A549 (cell line): Measurements from ENCODE around the gene KEAP1. TPM values are rescaled to one million over a fixed set of nuclear protein-coding genes. Genes with fewer than 3 reads are reported as not detected.

ENCODE experiments used
- ATAC-seq, 2 experiments: fragments of 200-7000 bp in 1 of 2; fragments of >200 bp in 1 of 2; cut with Nextera tagmentation in 1 of 2; cut with Tn5 transposase in 1 of 2; 3 replicates each; pipeline versions ENCODE4 v1.8.0 to v1.9.1; 2018 to 2020; ENCODE audit warnings: mild to moderate bottlenecking in 1 of 2, moderate library complexity in 1 of 2
- CTCF ChIA-PET: fragments of 300-600 bp; sonication (Branson Sonifier 250); formaldehyde crosslinking; extraction: SDS; loops from one replicate; lab custom pipeline; 2021; ENCODE audit warnings: antibody characterized with exemption, inconsistent platforms; lab: Yijun Ruan, JAX
- POLR2A ChIA-PET: fragments of 350-600 bp; formaldehyde crosslinking; extraction: SDS; loops from one replicate; lab custom pipeline; 2021; ENCODE audit warnings: antibody characterized with exemption, inconsistent platforms; lab: Yijun Ruan, JAX
- DNase-seq, 2 experiments: peaks; one replicate each; pipeline versions ENCODE4 v3.0.0 to v3.0.0-alpha.2; 2011 to 2016; ENCODE audit warnings: low read depth in 1 of 2, low spot score in 1 of 2
- FAIRE-seq: peaks from 2 replicates; lab custom pipeline; 2011; peaks lifted over from hg19 to GRCh38; lab: Jason Lieb, UNC
- H3K27ac ChIP-seq, 2 experiments: fragments of >200 bp; sonication (Bioruptor Twin); formaldehyde crosslinking; 3 replicates each; pipeline ENCODE4 v1.5.1; 2016 to 2017
- H3K4me1 ChIP-seq: fragments of >200 bp; sonication (Bioruptor Twin); formaldehyde crosslinking; 3 replicates; pipeline ENCODE4 v1.6.1; 2016
- H3K4me2 ChIP-seq: fragments of >200 bp; sonication (Bioruptor Twin); formaldehyde crosslinking; 3 replicates; pipeline ENCODE4 v1.6.1; 2016
- H3K4me3 ChIP-seq: fragments of >200 bp; sonication (Bioruptor Twin); formaldehyde crosslinking; 3 replicates; pipeline ENCODE4 v1.5.1; 2016
- H3K9me3 ChIP-seq: fragments of >200 bp; sonication (Bioruptor Twin); formaldehyde crosslinking; 3 replicates; pipeline ENCODE4 v1.6.1; 2016
- BHLHE40 ChIP-seq: IDR thresholded peaks from 2 replicates; pipeline ENCODE4 v1.6.1; 2012; ENCODE audit warnings: low read depth, low read length, inconsistent platforms
- CHD2 ChIP-seq: fragments of 150-350 bp; IDR thresholded peaks from 2 replicates; pipeline ENCODE4 v1.6.1; 2014; ENCODE audit warnings: low read length; ENCODE audit not compliant: partially characterized antibody
- CHD4 ChIP-seq: fragments of 200-600 bp; sonication (generic); IDR thresholded peaks from 2 replicates; pipeline ENCODE4 v1.6.1; 2016; ENCODE audit warnings: antibody characterized with exemption, mild to moderate bottlenecking, borderline replicate concordance
- ESRRA ChIP-seq: fragments of 150-350 bp; IDR thresholded peaks from 2 replicates; pipeline ENCODE4 v1.6.1; 2014; ENCODE audit warnings: mild to moderate bottlenecking, low read length, borderline replicate concordance
- FOSL2 ChIP-seq, 2 experiments: fragments of 450-650 bp in 1 of 2; fragments of >200 bp in 1 of 2; sonication (Bioruptor Twin) in 1 of 2; formaldehyde crosslinking; IDR thresholded peaks; 2 replicates each; pipeline versions ENCODE4 v1.5.0 to v1.6.1; 2016 to 2020; ENCODE audit warnings: mild to moderate bottlenecking in 1 of 2, moderate library complexity in 1 of 2
- GATA3 ChIP-seq: IDR thresholded peaks from 2 replicates; pipeline ENCODE4 v1.6.1; 2012; ENCODE audit warnings: borderline replicate concordance
- HDAC2 ChIP-seq: fragments of 200-600 bp; sonication (generic); IDR thresholded peaks from 2 replicates; pipeline ENCODE4 v1.6.1; 2016
- HEYL ChIP-seq: fragments of 250-450 bp; sonication (Bioruptor Pico); IDR thresholded peaks from 2 replicates; pipeline ENCODE4 v1.8.0; 2021; ENCODE audit warnings: mild to moderate bottlenecking, moderate library complexity
- HOXB13 ChIP-seq: fragments of 250-450 bp; sonication (Bioruptor Pico); IDR thresholded peaks from 2 replicates; pipeline ENCODE4 v1.5.0; 2020; ENCODE audit warnings: low read depth, mild to moderate bottlenecking, moderate library complexity
- KDM1A ChIP-seq: fragments of 200-600 bp; sonication (generic); IDR thresholded peaks from 2 replicates; pipeline ENCODE4 v1.6.1; 2016; ENCODE audit warnings: low read depth, mild to moderate bottlenecking
- MAFK ChIP-seq: fragments of 450-650 bp; IDR thresholded peaks from 2 replicates; pipeline ENCODE4 v1.6.1; 2014; ENCODE audit not compliant: partially characterized antibody
- MYC ChIP-seq: IDR thresholded peaks from 2 replicates; pipeline ENCODE4 v1.6.1; 2012; ENCODE audit warnings: mild to moderate bottlenecking, inconsistent platforms, low read length, improper control_type of control experiment, borderline replicate concordance
- NPAS2 ChIP-seq: fragments of 250-450 bp; sonication (Bioruptor Pico); IDR thresholded peaks from 2 replicates; pipeline ENCODE4 v1.8.0; 2022; ENCODE audit warnings: mild to moderate bottlenecking, moderate library complexity, borderline replicate concordance
- NR3C1 ChIP-seq: fragments of >200 bp; sonication (Bioruptor Twin); formaldehyde crosslinking; IDR thresholded peaks from 3 replicates; pipeline ENCODE4 v1.6.1; 2017
- PHF8 ChIP-seq: fragments of 200-600 bp; sonication (generic); IDR thresholded peaks from 2 replicates; pipeline ENCODE4 v1.6.1; 2016; ENCODE audit warnings: low read depth, mild to moderate bottlenecking, antibody characterized with exemption, moderate library complexity, borderline replicate concordance
- POLR2A ChIP-seq: IDR thresholded peaks from 2 replicates; pipeline ENCODE4 v1.6.1; 2012; ENCODE audit warnings: mild to moderate bottlenecking, low read length
- RNF2 ChIP-seq: fragments of 200-600 bp; sonication (generic); IDR thresholded peaks from 2 replicates; pipeline ENCODE4 v1.6.1; 2016; ENCODE audit warnings: low read depth, mild to moderate bottlenecking, antibody characterized with exemption, moderate library complexity, borderline replicate concordance
- SREBF2 ChIP-seq: fragments of 450-650 bp; IDR thresholded peaks from 2 replicates; pipeline ENCODE4 v1.6.1; 2014; ENCODE audit warnings: mild to moderate bottlenecking, moderate library complexity
- TFCP2L1 ChIP-seq: fragments of 250-450 bp; sonication (Bioruptor Pico); IDR thresholded peaks from 2 replicates; pipeline ENCODE4 v1.5.0; 2021; ENCODE audit warnings: mild to moderate bottlenecking
- ZNF302 ChIP-seq: fragments of 250-450 bp; sonication (Bioruptor Pico); IDR thresholded peaks from 2 replicates; pipeline ENCODE4 v1.9.0; 2021; ENCODE audit warnings: inconsistent platforms, mild to moderate bottlenecking, moderate library complexity
- WGBS: methylation state at CpG from one replicate; pipeline ENCODE4 v1.1.6; 2017; ENCODE audit errors: missing lambda C conversion rate; 5-methylcytosine and 5-hydroxymethylcytosine counted together
- polyA plus RNA-seq, 4 experiments: library from polyadenylated mRNA; depleted of rRNA in 3 of 4; stranded (reverse); fragments of >200 nt; fragmentation: RNase III in 1 of 4; extraction: RNeasy Plus Mini Kit Qiagen cat#74134 plus additional on column Dnase treatment in 1 of 4; gene quantifications; 2 replicates in 3 of 4; 3 replicates in 1 of 4; pipeline ENCODE4 v1.2.3, GENCODE V29; 2011 to 2017
- TF ChIP-seq, protein P1 (sequence below): IDR thresholded peaks from 2 replicates; pipeline ENCODE4 v1.6.1; 2012
- TF ChIP-seq, protein P2 (sequence below): fragments of >200 bp; sonication (Bioruptor Twin); formaldehyde crosslinking; IDR thresholded peaks from 3 replicates; pipeline ENCODE4 v1.6.1; 2016
- TF ChIP-seq, protein P3 (sequence below): fragments of >200 bp; sonication (Bioruptor Twin); formaldehyde crosslinking; IDR thresholded peaks from 3 replicates; pipeline ENCODE4 v1.5.1; 2016
- TF ChIP-seq, protein P4 (sequence below): fragments of 450-650 bp; IDR thresholded peaks from 2 replicates; pipeline ENCODE4 v1.6.1; 2014; ENCODE audit warnings: antibody characterized with exemption
- TF ChIP-seq, protein P5 (sequence below): fragments of 250-450 bp; sonication (Bioruptor Pico); IDR thresholded peaks from 2 replicates; pipeline ENCODE4 v1.5.0; 2020; ENCODE audit warnings: low read depth, mild to moderate bottlenecking, moderate library complexity

The KEAP1 gene
- polyA plus RNA-seq, 2 of the 4 experiments (the other 2 are of a cell fraction): 49.3 to 67.7 TPM

DNA sequence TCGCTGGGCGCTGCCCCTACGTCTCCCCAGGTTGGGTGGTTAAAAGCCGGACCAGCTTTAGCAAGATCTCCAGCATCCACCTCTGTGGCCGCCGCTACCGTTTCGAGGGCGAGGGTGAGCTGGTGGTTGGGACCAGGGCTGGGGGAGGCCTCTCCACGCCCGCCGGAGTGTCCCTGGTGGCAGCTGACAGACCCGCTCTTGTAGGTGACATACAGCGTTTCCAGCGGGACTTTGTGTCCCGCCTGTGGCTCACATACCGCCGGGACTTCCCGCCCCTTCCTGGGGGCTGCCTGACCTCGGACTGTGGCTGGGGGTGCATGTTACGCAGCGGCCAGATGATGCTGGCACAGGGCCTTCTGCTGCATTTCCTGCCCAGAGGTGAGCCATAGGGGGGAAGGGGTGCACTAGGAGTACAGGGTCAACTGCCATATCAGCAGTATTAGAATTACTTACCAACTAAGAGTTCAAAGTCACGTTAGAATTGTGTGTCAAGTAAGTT is 41.6 kb upstream of the KEAP1 start:
- WGBS: 37% methylated on average over 2 of the region's 23 CpGs
- H3K4me2 ChIP-seq: peak overlapping the region; percentile 66
- POLR2A ChIA-PET: no interaction called here
- DNase-seq (no peak), FAIRE-seq (no peak), ATAC-seq (no peak)
- H3K4me1 ChIP-seq: peaks cover 6% of the 10 kb centered on the region; the same call in 2 of the 3 replicates
- CTCF ChIA-PET: interaction anchor here (1.2 kb wide), 1 partner anchor 11 kb away, joined by 3 read pairs; no protein-coding TSS in a partner anchor
- H3K9me3 ChIP-seq: no peaks in the 10 kb centered on the region
- H3K27ac ChIP-seq: peak overlapping the region in 1 of 2 experiments; percentile 99; a peak in 2 of 6 replicates
- TF ChIP-seq MAFK (peak; percentile 38), NPAS2 (no peak)
- TF ChIP-seq, all 56 proteins: peak for 1
- H3K4me3 ChIP-seq: peak overlapping the region; percentile 94

DNA sequence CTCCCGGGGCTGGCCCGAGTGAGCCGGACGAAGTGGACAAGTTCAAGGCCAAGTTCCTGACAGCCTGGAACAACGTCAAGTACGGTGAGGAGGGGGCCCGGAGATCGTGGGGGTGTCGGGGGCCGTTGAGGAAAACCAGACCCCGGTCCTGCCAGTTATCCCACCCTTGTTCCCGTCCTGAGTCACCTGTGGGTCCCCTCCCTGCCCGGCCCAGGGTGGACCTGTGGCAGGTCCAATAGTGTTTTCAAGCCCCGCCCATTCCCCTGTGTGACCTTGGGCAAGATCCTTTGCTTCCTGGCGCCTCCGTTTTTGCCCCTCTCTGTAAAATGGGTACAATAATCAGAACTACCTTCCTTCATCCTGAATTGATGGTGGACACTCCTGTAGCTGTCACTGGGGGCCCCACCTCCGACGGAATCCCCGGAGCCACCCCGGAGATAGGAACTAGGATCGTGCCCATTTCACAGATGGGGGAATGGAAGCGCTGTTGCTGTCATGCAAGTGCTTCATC is 41.1 kb upstream of the KEAP1 start:
- H3K9me3 ChIP-seq: no peaks in the 10 kb centered on the region
- DNase-seq: no peak
- POLR2A ChIA-PET: no interaction called here
- TF ChIP-seq, protein P1, sequence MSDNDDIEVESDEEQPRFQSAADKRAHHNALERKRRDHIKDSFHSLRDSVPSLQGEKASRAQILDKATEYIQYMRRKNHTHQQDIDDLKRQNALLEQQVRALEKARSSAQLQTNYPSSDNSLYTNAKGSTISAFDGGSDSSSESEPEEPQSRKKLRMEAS: no peak
- TF ChIP-seq KDM1A (peak; percentile 79; the same call in 1 of the 2 replicates), ESRRA (peak; percentile 95; the same call in 1 of the 2 replicates), CHD4 (no peak), HDAC2 (peak; percentile 78), MYC (no peak)
- TF ChIP-seq, all 56 proteins: peak for 3
- Histone ChIP-seq H3K4me3 (peak overlapping the region; percentile 94), H3K27ac (peak overlapping the region; percentile 91 to 99), H3K4me1 (peaks cover 6% of the 10 kb centered on the region; the same call in 2 of the 3 replicates), H3K4me2 (peak overlapping the region; percentile 66)
- FAIRE-seq (no peak), ATAC-seq (peak; percentile 38 to 49; a peak in 4 of 6 replicates)
- CTCF ChIA-PET: interaction anchor here (1.2 kb wide), 1 partner anchor 12 kb away, joined by 3 read pairs; no protein-coding TSS in a partner anchor
- 32% methylated on average over 10 of the region's 22 CpGs for WGBS

DNA sequence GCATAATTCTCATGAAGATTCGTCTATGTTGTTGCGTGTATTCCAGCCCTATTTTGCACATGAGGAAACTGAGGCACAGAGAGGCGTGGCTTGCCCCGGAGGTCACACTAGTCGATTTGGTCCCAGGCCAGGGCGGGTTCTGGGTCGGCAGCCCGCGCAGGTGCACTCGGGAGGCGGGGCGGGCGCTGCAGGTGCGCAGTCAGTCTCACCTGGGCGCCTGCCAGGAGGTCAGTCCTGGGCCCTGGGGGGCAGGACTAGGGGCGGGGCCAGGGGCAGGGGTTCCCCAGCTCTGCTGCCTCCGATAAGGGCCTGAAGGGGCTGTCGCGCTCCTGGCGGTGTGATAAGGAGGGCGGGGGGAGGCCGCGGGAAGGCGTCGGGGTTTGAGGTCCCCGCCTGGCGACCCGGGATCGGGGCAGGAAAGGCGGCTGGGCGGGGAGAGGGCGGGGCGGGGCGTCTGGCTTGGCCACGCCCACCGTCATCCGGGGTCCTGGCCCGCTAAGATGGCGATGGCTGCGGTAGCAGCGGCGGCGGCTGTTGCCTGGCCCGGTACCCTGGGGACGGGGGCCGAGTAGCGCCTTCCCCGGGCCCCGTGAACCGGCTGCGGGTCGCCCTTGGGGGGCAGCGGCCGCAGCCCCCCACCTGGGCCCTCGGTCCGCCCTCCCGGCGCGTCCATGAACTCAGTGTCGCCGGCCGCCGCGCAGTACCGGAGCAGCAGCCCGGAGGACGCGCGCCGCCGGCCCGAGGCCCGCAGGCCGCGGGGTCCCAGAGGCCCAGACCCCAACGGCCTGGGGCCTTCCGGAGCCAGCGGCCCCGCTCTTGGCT is 40.5 kb upstream of the KEAP1 start, which contains the start of gene ATG4D:
Gene ATG4D, plus strand, starts transcription at position 485 of the 822 bp plus-strand sequence. Its CDS starts 187 bp downstream, at position 672.
- H3K4me1 ChIP-seq: peaks cover 6% of the 10 kb centered on the region; the same call in 2 of the 3 replicates
- TF ChIP-seq TFCP2L1 (CRISPR knock-in tag) (no peak), PHF8 (peak; percentile 76; the same call in 1 of the 2 replicates), ESRRA (no peak), HOXB13 (CRISPR knock-in tag) (no peak), BHLHE40 (no peak), NR3C1 (no peak), CHD2 (no peak), SREBF2 (no peak), RNF2 (no peak), ZNF302 (no peak), POLR2A (peak; percentile 79), CHD4 (no peak), FOSL2 (IDR thresholded peaks at IDR 0.05) (no peak), FOSL2 (CRISPR knock-in tag; IDR thresholded peaks at IDR 0.05) (no peak), GATA3 (no peak), HEYL (CRISPR knock-in tag) (no peak)
- TF ChIP-seq, protein P1: no peak
- TF ChIP-seq, protein P2, sequence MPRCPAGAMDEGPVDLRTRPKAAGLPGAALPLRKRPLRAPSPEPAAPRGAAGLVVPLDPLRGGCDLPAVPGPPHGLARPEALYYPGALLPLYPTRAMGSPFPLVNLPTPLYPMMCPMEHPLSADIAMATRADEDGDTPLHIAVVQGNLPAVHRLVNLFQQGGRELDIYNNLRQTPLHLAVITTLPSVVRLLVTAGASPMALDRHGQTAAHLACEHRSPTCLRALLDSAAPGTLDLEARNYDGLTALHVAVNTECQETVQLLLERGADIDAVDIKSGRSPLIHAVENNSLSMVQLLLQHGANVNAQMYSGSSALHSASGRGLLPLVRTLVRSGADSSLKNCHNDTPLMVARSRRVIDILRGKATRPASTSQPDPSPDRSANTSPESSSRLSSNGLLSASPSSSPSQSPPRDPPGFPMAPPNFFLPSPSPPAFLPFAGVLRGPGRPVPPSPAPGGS: peak; percentile 61; the same call in 1 of the 3 replicates
- TF ChIP-seq, protein P3, sequence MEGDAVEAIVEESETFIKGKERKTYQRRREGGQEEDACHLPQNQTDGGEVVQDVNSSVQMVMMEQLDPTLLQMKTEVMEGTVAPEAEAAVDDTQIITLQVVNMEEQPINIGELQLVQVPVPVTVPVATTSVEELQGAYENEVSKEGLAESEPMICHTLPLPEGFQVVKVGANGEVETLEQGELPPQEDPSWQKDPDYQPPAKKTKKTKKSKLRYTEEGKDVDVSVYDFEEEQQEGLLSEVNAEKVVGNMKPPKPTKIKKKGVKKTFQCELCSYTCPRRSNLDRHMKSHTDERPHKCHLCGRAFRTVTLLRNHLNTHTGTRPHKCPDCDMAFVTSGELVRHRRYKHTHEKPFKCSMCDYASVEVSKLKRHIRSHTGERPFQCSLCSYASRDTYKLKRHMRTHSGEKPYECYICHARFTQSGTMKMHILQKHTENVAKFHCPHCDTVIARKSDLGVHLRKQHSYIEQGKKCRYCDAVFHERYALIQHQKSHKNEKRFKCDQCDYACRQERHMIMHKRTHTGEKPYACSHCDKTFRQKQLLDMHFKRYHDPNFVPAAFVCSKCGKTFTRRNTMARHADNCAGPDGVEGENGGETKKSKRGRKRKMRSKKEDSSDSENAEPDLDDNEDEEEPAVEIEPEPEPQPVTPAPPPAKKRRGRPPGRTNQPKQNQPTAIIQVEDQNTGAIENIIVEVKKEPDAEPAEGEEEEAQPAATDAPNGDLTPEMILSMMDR: no peak
- TF ChIP-seq, protein P4, sequence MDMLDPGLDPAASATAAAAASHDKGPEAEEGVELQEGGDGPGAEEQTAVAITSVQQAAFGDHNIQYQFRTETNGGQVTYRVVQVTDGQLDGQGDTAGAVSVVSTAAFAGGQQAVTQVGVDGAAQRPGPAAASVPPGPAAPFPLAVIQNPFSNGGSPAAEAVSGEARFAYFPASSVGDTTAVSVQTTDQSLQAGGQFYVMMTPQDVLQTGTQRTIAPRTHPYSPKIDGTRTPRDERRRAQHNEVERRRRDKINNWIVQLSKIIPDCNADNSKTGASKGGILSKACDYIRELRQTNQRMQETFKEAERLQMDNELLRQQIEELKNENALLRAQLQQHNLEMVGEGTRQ: no peak
- TF ChIP-seq, protein P5, sequence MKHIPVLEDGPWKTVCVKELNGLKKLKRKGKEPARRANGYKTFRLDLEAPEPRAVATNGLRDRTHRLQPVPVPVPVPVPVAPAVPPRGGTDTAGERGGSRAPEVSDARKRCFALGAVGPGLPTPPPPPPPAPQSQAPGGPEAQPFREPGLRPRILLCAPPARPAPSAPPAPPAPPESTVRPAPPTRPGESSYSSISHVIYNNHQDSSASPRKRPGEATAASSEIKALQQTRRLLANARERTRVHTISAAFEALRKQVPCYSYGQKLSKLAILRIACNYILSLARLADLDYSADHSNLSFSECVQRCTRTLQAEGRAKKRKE (CRISPR knock-in tag): no peak

More for the DNA sequence above, 40.5 kb upstream of the KEAP1 start, which contains the start of gene ATG4D:
- WGBS: 21% methylated on average over 2 of the region's 79 CpGs
- Histone ChIP-seq H3K27ac (peak within 1 kb of the TSS; percentile 91 to 99), H3K4me2 (peak within 1 kb of the TSS; percentile 66), H3K4me3 (peak within 1 kb of the TSS; percentile 94), H3K9me3 (no peaks in the 10 kb centered on the region)
- peak; percentile 89 to 90 for ATAC-seq
- ChIA-PET POLR2A (interaction anchor here (0.5 to 0.7 kb wide), 2 partner anchors 9 to 101 kb away, joined by 3 to 5 read pairs; no protein-coding TSS in a partner anchor), CTCF (interaction anchor here (1.4 to 2.8 kb wide), 3 partner anchors 25 to 173 kb away, joined by 3 to 10 read pairs (median 9); partner anchors contain the start of genes CDKN2D and DNM2)
- peak; percentile 60 to 88 for DNase-seq
- no peak for FAIRE-seq
